Transverse colon (tissue), 4 donors: ENCODE measurements around the gene DYDC2. TPM values are rescaled to one million over a fixed set of nuclear protein-coding genes. Genes with fewer than 3 reads are reported as not detected.

ENCODE experiments used
- DNase-seq: peaks from one replicate; pipeline ENCODE4 v3.0.0-alpha.2; 2019
- H3K27ac ChIP-seq, 4 donors: fragments of 200-600 bp; sonication (generic); 2 replicates each; pipeline ENCODE4 v1.5.1; 2016 to 2018; ENCODE audit warnings: inconsistent platforms in 4 of 4
- H3K27me3 ChIP-seq: fragments of 200-600 bp; sonication (generic); 2 replicates; pipeline ENCODE4 v1.5.1; 2017; ENCODE audit warnings: inconsistent platforms
- H3K36me3 ChIP-seq, 4 donors: fragments of 200-600 bp; sonication (generic); 2 replicates each; pipeline ENCODE4 v1.5.1; 2017 to 2019; ENCODE audit warnings: inconsistent platforms in 4 of 4
- H3K4me1 ChIP-seq, 4 donors: fragments of 200-600 bp; sonication (generic); 2 replicates each; pipeline ENCODE4 v1.5.1; 2017 to 2020; ENCODE audit warnings: inconsistent platforms in 4 of 4
- H3K4me3 ChIP-seq, 4 donors: fragments of 200-600 bp; sonication (generic); 1 replicate in 1 of 4; 2 replicates in 3 of 4; pipeline versions ENCODE4 v1.5.1 to v1.6.1; 2017 to 2019; ENCODE audit warnings: inconsistent platforms in 4 of 4
- H3K9me3 ChIP-seq, 2 donors: fragments of 200-600 bp; sonication (generic); 2 replicates each; pipeline ENCODE4 v1.5.1; 2017 to 2019; ENCODE audit warnings: inconsistent platforms in 2 of 2
- CTCF ChIP-seq, 5 experiments: fragments of 200-600 bp in 3 of 5; fragments of 450-650 bp in 2 of 5; sonication (generic) in 3 of 5; IDR thresholded peaks; 1 replicate in 2 of 5; 2 replicates in 3 of 5; pipeline ENCODE4 v1.5.1; 2016 to 2017; ENCODE audit warnings: antibody characterized with exemption in 5 of 5, inconsistent platforms in 3 of 5, mild to moderate bottlenecking in 2 of 5, moderate library complexity in 1 of 5
- EP300 ChIP-seq: sonication (generic); formaldehyde crosslinking; IDR thresholded peaks from one replicate; pipeline ENCODE4 v1.6.1; 2017; ENCODE audit warnings: antibody characterized with exemption, low read depth
- POLR2A ChIP-seq: fragments of 450-650 bp; IDR thresholded peaks from one replicate; pipeline ENCODE4 v1.6.1; 2016; ENCODE audit warnings: antibody characterized with exemption, mild to moderate bottlenecking, moderate library complexity
- POLR2AphosphoS5 ChIP-seq, 3 donors: sonication (generic); formaldehyde crosslinking; IDR thresholded peaks; one replicate each; pipeline ENCODE4 v1.6.1; 2016; ENCODE audit warnings: antibody characterized with exemption in 3 of 3
- WGBS, 2 donors: methylation state at CpG; one replicate each; pipeline ENCODE4 v1.1.5; 2018; ENCODE audit warnings: low coverage in 1 of 2; 5-methylcytosine and 5-hydroxymethylcytosine counted together
- in situ Hi-C, 4 donors: fragments of 200-750 bp; cut with MboI; loops; one replicate each; pipeline versions ENCODE4 v1.15.0 to v1.15.1; 2017; ENCODE audit warnings: low sequenced_read_pairs in 3 of 4, low pct_ligation_motif_present in 1 of 4, low pct_unique_long_range_greater_than_20kb in 1 of 4
- intact Hi-C: fragments of 100-400 bp; cut with DNase I; formaldehyde crosslinking; loops from one replicate; pipeline ENCODE4 v1.15.1; 2023; ENCODE audit warnings: low total_unique reads
- total RNA-seq, 4 donors: library from RNA; depleted of rRNA; stranded (reverse); fragments of >200 nt; gene quantifications; one replicate each; pipeline ENCODE4 v1.1.0, GENCODE V29; 2016

DYDC2 gene
- total RNA-seq, 4 donors from 2014 or later = not detected

- Histone ChIP-seq H3K4me3 (no peak overlapping the region), H3K27me3 (no peaks in the 10 kb centered on the region), H3K9me3 (no peaks in the 10 kb centered on the region), H3K36me3 (no peaks in the 10 kb centered on the region), H3K4me1 (no peaks in the 10 kb centered on the region), H3K27ac (no peak overlapping the region)
- in situ Hi-C loops = no loop called here
- no peak for DNase-seq
- TF ChIP-seq POLR2AphosphoS5 (IDR thresholded peaks at IDR 0.05) = no peak
- no peak for TF ChIP-seq POLR2A
- TF ChIP-seq CTCF (IDR thresholded peaks at IDR 0.05) = no peak
- TF ChIP-seq EP300 = no peak
- intact Hi-C loops = no loop called here
- 90 to 97% methylated on average over 2 of the region's 2 CpGs for WGBS, 2 donors
These were observed 36.8 kb upstream of the DYDC2 start for GRCh38 chr10:80319725-80320290.

- Histone ChIP-seq H3K4me3 (no peak overlapping the region), H3K27ac (no peak overlapping the region), H3K27me3 (no peaks in the 10 kb centered on the region), H3K36me3 (no peaks in the 10 kb centered on the region), H3K9me3 (no peaks in the 10 kb centered on the region), H3K4me1 (no peaks in the 10 kb centered on the region)
- DNase-seq = no peak
- intact Hi-C loops = no loop called here
- TF ChIP-seq EP300 (no peak), POLR2AphosphoS5 (IDR thresholded peaks at IDR 0.05) (no peak), CTCF (IDR thresholded peaks at IDR 0.05) (no peak), POLR2A (no peak)
- in situ Hi-C loops = no loop called here
These were observed 36.2 kb upstream of the DYDC2 start for GRCh38 chr10:80320377-80320776.

GRCh38 chr10:80321183-80321582 is 35.4 kb upstream of the DYDC2 start:
- in situ Hi-C loops = no loop called here
- Histone ChIP-seq H3K27me3 (no peaks in the 10 kb centered on the region), H3K36me3 (no peaks in the 10 kb centered on the region), H3K9me3 (no peaks in the 10 kb centered on the region), H3K27ac (no peak overlapping the region), H3K4me3 (no peak overlapping the region), H3K4me1 (no peaks in the 10 kb centered on the region)
- TF ChIP-seq CTCF (IDR thresholded peaks at IDR 0.05) (no peak), POLR2A (no peak), POLR2AphosphoS5 (IDR thresholded peaks at IDR 0.05) (no peak), EP300 (no peak)
- DNase-seq = no peak
- WGBS, 2 donors = 75 to 88% methylated on average over 1 to 5 of the region's 5 CpGs
- intact Hi-C loops = no loop called here

GRCh38 chr10:80322158-80322557 is 34.4 kb upstream of the DYDC2 start:
- 60 to 68% methylated on average over 1 to 2 of the region's 2 CpGs for WGBS, 2 donors
- TF ChIP-seq POLR2AphosphoS5 (IDR thresholded peaks at IDR 0.05) = no peak
- TF ChIP-seq CTCF (IDR thresholded peaks at IDR 0.05) = no peak
- no peak for TF ChIP-seq EP300
- TF ChIP-seq POLR2A = no peak
- Histone ChIP-seq H3K4me1 (no peaks in the 10 kb centered on the region), H3K27ac (no peak overlapping the region), H3K36me3 (no peaks in the 10 kb centered on the region), H3K4me3 (no peak overlapping the region), H3K9me3 (no peaks in the 10 kb centered on the region), H3K27me3 (no peaks in the 10 kb centered on the region)
- intact Hi-C loops = no loop called here
- in situ Hi-C loops = no loop called here
- DNase-seq = no peak
